IPS DF 6.9 (cell line): ENCODE measurements around the gene TFB1M.
"Not testable (repeated sequence)": the region's sequence is repeated elsewhere in the genome, so short reads cannot be mapped to it uniquely, and the experiment has no call there.

Source experiments
- DNase-seq: peaks from one replicate; pipeline ENCODE4 v3.0.0-alpha.2; 2013; ENCODE audit warnings: low read depth, low spot score
- H3K27ac ChIP-seq: one replicate; pipeline ENCODE4 v1.5.1; 2013; ENCODE audit warnings: low read length, control low read depth
- H3K27me3 ChIP-seq: 2 replicates; pipeline ENCODE4 v1.6.1; 2013; ENCODE audit warnings: mild to moderate bottlenecking, low read length; ENCODE audit not compliant: control insufficient read depth, insufficient read depth
- H3K36me3 ChIP-seq: 2 replicates; pipeline ENCODE4 v1.6.1; 2013; ENCODE audit warnings: low read length; ENCODE audit not compliant: control insufficient read depth, insufficient read depth
- H3K4me1 ChIP-seq: 2 replicates; pipeline ENCODE4 v1.6.1; 2013; ENCODE audit warnings: low read length; ENCODE audit not compliant: control insufficient read depth, insufficient read depth
- H3K4me3 ChIP-seq: 2 replicates; pipeline ENCODE4 v1.5.1; 2013; ENCODE audit warnings: mild to moderate bottlenecking, low read length
- H3K9me3 ChIP-seq: 2 replicates; pipeline ENCODE4 v1.6.1; 2013; ENCODE audit warnings: low read length, inconsistent platforms; ENCODE audit not compliant: control insufficient read depth, insufficient read depth
- WGBS: extraction: QIAGEN DNeasy Blood & Tissue Kit; methylation state at CpG from one replicate; pipeline ENCODE4 v1.1.7; 2013; ENCODE audit warnings: mixed read lengths, missing lambda C conversion rate; ENCODE audit not compliant: insufficient read length, insufficient coverage; 5-methylcytosine and 5-hydroxymethylcytosine counted together

The TFB1M gene

DNA sequence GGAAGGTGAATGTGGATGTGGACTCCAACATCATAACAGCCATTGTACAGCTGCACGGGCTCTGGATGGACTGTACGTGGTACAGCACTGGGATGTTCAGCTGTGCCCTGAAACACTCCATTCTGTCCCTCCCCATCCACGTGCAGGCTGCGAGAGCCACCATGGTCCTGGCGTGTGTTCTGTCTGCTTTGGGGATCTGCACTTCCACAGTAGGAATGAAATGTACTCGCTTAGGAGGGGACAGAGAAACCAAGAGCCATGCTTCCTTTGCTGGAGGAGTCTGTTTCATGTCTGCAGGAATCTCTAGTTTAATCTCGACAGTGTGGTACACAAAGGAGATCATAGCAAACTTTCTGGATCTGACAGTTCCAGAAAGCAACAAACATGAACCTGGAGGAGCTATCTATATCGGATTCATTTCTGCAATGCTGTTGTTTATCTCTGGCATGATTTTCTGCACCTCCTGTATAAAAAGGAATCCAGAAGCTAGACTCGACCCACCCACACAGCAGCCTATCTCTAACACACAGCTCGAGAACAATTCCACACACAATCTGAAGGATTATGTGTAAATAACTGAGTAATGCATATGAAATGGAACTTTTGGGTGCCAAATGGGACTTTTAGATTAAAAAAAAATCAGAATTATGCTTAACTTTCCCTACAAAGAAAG is 38.3 kb downstream of the TFB1M start:
- 0 out of 2 replicates have a peak, but pooled peaks cover 3% of the 10 kb centered on the region for H3K36me3 ChIP-seq

DNA sequence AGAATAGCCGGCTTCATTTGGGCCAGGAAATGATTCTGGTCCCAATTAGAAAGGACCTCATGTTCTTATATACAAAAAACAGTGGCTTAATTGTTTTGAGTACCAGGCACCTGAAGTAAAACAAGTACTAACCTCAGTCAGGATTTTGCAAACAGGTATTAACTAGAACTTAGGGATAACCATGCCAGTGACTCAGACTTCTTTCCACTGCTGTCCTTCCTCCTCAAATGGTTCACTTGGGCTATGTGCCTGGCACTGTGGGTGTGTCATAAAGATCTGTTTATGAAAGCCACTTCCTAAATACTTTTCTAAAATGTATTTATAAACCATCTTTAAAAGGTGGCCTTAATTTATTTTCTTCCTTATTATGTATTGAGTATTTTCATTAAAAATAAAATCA is 39.8 kb downstream of the TFB1M start:
- WGBS = no CpG with 5 or more reads among the region's 1 CpG
- Histone ChIP-seq H3K27me3 (no peaks in the 10 kb centered on the region), H3K27ac (no peak overlapping the region), H3K4me3 (no peak overlapping the region), H3K9me3 (no peaks in the 10 kb centered on the region), H3K4me1 (no peaks in the 10 kb centered on the region), H3K36me3 (0 out of 2 replicates have a peak, but pooled peaks cover 3% of the 10 kb centered on the region)
- no peak for DNase-seq

More for the DNA sequence above, 38.3 kb downstream of the TFB1M start:
- Histone ChIP-seq H3K27ac (no peak overlapping the region), H3K9me3 (no peaks in the 10 kb centered on the region), H3K4me3 (no peak overlapping the region), H3K4me1 (no peaks in the 10 kb centered on the region), H3K27me3 (no peaks in the 10 kb centered on the region)
- no CpG with 5 or more reads among the region's 10 CpGs for WGBS
- DNase-seq = no peak

DNA sequence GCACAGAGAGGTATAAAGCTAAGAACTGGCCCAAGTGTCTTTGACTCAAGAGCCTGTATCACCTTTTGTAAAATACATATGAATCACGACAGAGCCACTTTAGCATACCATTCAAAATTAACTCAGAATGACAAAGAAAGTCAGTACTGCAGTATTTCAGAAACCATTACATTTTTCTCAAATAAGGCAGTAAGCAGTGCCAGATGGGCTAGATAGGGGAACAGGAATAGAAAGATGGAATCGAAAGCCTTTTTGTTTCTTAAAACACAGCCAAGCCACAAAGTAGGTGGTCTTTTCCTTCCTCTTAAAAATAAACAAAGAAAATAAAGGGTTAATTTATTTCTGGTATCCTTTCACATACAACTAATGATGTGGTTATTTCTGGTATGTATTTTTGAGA is 40.2 kb downstream of the TFB1M start:
- no peak overlapping the region for H3K27ac ChIP-seq
- no peaks in the 10 kb centered on the region for H3K27me3 ChIP-seq
- 0 out of 2 replicates have a peak, but pooled peaks cover 3% of the 10 kb centered on the region for H3K36me3 ChIP-seq
- no CpG with 5 or more reads among the region's 2 CpGs for WGBS
- no peak overlapping the region for H3K4me3 ChIP-seq
- no peaks in the 10 kb centered on the region for H3K9me3 ChIP-seq
- H3K4me1 ChIP-seq = no peaks in the 10 kb centered on the region
- DNase-seq = no peak

DNA sequence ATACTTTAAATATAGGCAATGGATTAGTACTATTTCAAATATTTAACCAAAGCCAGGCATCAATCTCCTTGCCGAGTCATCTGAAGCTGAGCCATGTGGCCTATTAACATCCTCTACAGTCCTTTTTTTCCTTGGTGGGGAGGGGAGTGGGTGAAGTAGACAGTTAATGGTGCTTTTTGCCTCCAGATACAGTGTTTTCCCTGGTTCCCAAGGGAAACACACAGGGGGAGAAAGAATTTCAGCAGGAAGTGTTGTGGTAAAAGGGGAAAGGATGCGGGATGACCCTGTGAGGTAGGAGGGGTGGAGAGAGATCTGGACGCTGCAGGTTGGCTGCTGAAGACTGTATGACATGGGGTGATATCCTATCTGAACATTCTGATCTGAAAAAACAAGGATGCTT is 40.9 kb downstream of the TFB1M start:
- Histone ChIP-seq H3K4me3 (no peak overlapping the region), H3K27ac (no peak overlapping the region), H3K36me3 (0 out of 2 replicates have a peak, but pooled peaks cover 2% of the 10 kb centered on the region), H3K4me1 (no peaks in the 10 kb centered on the region), H3K9me3 (no peaks in the 10 kb centered on the region), H3K27me3 (no peaks in the 10 kb centered on the region)
- WGBS = no CpG with 5 or more reads among the region's 3 CpGs
- DNase-seq = no peak

DNA sequence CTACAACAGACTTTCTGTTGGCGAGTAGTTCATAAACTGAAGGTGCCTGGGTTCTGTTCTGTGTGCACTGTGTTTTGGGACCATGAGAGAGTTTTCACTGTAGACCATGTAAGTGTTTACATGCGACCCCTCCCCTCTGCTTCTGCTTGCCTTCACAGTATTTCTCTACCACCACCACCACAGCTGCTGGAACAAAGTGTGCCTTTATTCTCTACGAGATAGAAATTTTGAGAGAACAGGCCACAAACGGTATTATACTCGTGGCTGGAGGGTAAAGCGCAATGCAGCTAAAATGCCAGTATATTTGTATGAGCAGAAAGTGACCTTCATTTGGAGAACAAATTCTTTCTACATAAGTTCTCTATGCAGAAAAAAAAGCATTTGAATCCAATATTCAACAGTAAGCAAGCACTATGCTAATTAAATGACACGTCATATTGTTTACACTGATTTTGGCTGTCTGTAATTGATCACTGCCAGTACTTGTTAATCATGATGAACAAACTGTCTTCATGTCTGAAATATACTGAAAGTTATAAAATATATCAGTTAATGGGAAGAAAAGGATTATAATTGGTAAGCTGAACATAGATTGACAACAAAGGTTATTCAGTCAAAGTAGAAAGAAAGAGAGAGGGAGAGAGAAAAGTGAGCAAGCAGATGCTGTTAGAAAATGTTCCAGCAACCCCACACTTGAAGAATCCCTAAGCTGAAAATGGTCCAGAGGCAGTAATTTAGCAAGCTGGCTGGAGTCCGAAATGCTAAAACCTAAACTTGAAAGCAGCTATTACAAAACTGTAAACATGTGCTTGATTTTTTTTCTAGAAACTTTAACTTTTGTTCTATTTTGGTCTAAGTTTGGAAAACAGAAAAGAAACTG is 41.7 kb downstream of the TFB1M start:
- WGBS = no CpG with 5 or more reads among the region's 8 CpGs
- no peaks in the 10 kb centered on the region for H3K9me3 ChIP-seq
- DNase-seq = no peak
- no peak overlapping the region for H3K27ac ChIP-seq
- H3K4me3 ChIP-seq = no peak overlapping the region
- no peaks in the 10 kb centered on the region for H3K27me3 ChIP-seq
- no peaks in the 10 kb centered on the region for H3K4me1 ChIP-seq
- H3K36me3 ChIP-seq = no peaks in the 10 kb centered on the region

DNA sequence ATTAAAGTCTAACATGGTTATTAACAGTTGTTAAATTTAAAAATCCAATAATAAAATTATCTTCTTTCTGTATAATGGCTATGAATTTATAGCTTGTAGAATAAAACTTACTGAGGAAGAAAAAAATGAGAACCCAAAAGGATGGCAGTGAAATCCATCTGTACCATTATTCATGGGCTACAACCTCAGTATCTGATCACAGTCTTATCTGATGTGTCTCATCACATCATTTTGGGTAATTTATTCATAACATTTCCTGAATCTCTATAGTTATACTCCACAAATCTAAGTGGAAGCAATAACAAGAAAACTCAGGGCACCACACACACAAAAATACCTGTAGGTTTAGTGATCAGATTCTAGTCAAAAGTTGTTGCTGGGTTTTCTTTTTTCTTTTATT is 43.1 kb downstream of the TFB1M start:
- no peaks in the 10 kb centered on the region for H3K27me3 ChIP-seq
- H3K36me3 ChIP-seq = no peaks in the 10 kb centered on the region
- no peaks in the 10 kb centered on the region for H3K4me1 ChIP-seq
- no peaks in the 10 kb centered on the region for H3K9me3 ChIP-seq
- no peak for DNase-seq
- H3K4me3 ChIP-seq = no peak overlapping the region
- H3K27ac ChIP-seq = no peak overlapping the region

DNA sequence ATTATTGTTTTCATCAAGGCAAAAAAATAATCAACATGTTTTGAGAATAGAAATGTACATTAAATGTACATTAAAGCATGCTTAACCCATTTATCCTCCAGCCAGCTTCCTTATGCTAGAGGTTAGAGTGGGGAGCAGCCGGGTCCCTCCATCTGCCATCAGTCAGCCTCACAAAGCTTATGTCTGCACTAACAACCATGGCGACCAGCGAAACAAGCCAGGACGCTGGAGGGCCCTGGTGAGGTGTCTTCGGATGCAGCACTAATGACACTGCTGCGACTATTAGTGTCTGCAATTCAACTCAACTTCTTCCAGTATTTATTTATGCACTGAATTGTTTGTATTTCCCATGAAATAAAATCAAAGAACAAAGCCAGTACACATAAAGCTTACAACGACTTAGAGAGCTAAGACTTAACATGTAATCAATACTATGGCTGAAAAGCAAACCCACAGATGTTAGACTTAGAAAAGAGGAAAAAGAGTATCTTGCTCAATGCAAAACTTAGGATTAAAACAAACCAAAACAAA is 43.7 kb downstream of the TFB1M start:
- Histone ChIP-seq H3K36me3 (no peaks in the 10 kb centered on the region), H3K9me3 (no peaks in the 10 kb centered on the region), H3K4me1 (no peaks in the 10 kb centered on the region), H3K27ac (no peak overlapping the region), H3K4me3 (no peak overlapping the region), H3K27me3 (no peaks in the 10 kb centered on the region)
- WGBS = no CpG with 5 or more reads among the region's 7 CpGs
- DNase-seq = no peak

DNA sequence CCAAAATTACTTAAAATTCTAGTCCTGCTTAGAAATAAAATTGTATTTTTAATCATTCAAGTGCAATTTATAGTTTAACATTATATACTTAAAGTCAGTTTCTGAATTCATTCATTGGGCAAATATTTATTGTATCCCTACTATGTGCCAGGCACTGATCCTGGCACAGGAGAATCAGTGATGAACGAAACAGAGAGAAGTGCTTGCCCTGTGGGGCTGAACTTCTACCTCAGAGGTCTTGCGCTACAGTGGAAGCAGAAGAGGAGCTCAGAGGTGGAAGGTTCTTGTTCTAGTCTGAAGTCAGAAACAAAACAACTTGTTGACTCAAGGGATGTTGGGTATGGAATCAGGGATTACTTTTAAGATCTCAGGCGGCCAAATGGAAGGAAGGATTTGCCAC is 44.5 kb downstream of the TFB1M start:
- Histone ChIP-seq H3K4me1 (no peaks in the 10 kb centered on the region), H3K36me3 (no peaks in the 10 kb centered on the region), H3K4me3 (no peak overlapping the region), H3K27me3 (no peaks in the 10 kb centered on the region), H3K9me3 (no peaks in the 10 kb centered on the region), H3K27ac (no peak overlapping the region)
- no CpG with 5 or more reads among the region's 3 CpGs for WGBS
- no peak for DNase-seq

DNA sequence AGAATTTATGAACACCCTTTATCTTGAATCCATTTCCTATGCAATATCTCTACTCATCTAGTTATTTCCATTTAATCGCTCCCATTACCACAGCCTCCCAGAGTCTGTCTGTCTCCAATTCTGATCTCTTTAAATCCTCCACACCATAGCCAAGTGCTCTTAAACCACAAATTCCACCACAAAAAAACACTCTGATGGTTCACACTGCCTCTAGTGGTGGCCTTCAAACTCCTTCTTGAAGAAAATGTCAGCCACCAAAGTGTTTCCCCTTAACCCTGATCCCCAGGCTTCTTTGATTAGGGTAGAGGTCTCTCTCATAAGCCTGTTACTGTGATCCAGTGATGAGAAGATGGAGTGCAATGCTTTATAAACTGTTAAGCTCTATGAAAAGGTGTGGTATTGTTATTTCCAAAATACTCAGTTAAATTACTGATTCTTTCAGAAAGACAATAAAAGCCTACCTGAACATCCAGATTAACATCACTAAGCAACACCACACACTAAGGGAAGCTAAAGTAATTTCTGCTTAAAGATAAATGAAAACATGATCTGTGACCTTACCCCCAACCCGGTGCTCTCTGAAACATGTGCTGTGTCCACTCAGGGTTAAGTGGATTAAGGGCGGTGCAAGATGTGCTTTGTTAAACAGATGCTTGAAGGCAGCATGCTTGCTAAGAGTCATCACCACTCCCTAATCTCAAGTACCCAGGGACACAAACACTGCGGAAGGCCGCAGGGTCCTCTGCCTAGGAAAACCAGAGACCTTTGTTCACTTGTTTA is 46.0 kb downstream of the TFB1M start:
- not testable (repeated sequence) for H3K36me3 ChIP-seq, H3K9me3 ChIP-seq, H3K27ac ChIP-seq, DNase-seq, H3K27me3 ChIP-seq, H3K4me1 ChIP-seq, H3K4me3 ChIP-seq
- no CpG with 5 or more reads among the region's 5 CpGs for WGBS

DNA sequence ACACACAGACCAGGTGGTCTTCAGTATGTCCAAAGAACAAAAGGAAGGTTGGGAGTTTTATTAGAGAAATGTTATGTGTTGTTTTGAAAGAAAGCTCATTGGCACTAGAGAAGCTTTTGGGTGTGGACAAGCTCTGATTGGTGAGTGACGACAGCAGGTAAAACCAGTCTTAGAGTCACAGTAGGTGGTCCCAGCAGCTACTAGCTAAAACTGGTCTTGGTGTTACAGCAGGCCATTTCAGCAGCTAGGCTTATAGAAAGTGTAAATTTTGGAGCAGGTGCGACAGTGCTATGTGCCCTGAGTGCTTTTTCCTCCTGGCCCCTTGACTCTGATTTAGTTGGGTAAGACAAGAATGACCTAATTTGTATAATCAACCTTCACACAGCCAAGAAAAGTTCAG is 46.9 kb downstream of the TFB1M start:
- Histone ChIP-seq H3K4me3 (no peak overlapping the region), H3K27me3 (no peaks in the 10 kb centered on the region), H3K4me1 (no peaks in the 10 kb centered on the region), H3K9me3 (no peaks in the 10 kb centered on the region), H3K36me3 (no peaks in the 10 kb centered on the region; the same call in 1 of the 2 replicates), H3K27ac (no peak overlapping the region)
- no peak for DNase-seq
- no CpG with 5 or more reads among the region's 2 CpGs for WGBS
